Sigmoid colon (tissue), 7 donors: Measurements from ENCODE around the gene TSPYL2. TPM values are rescaled to one million over a fixed set of nuclear protein-coding genes. Genes with fewer than 3 reads are reported as not detected.

ENCODE experiments used
- DNase-seq: peaks from one replicate; pipeline ENCODE4 v3.0.0-alpha.2; 2019
- H3K27ac ChIP-seq, 4 donors: fragments of 200-600 bp; sonication (generic); one replicate each; pipeline ENCODE4 v1.5.1; 2016 to 2019; ENCODE audit warnings: mild to moderate bottlenecking in 1 of 4
- H3K27me3 ChIP-seq, 3 donors: fragments of 200-600 bp; sonication (generic); one replicate each; pipeline ENCODE4 v1.5.1; 2019; ENCODE audit warnings: mild to moderate bottlenecking in 1 of 3
- H3K36me3 ChIP-seq, 4 donors: fragments of 200-600 bp; sonication (generic); one replicate each; pipeline ENCODE4 v1.5.1; 2016 to 2019
- H3K4me1 ChIP-seq, 4 donors: fragments of 200-600 bp; sonication (generic); one replicate each; pipeline ENCODE4 v1.5.1; 2017 to 2019
- H3K4me3 ChIP-seq, 4 donors: fragments of 200-600 bp; sonication (generic); one replicate each; pipeline ENCODE4 v1.5.1; 2017 to 2019; ENCODE audit warnings: mild to moderate bottlenecking in 2 of 4, moderate library complexity in 1 of 4
- H3K9me3 ChIP-seq, 4 donors: fragments of 200-600 bp in 3 of 4; sonication (generic) in 3 of 4; one replicate each; pipeline versions ENCODE4 v1.5.1 to v1.6.1; 2013 to 2019
- EP300 ChIP-seq, 4 donors: sonication (generic); formaldehyde crosslinking; IDR thresholded peaks; one replicate each; pipeline ENCODE4 v1.6.1; 2017; ENCODE audit warnings: antibody characterized with exemption in 4 of 4
- POLR2A ChIP-seq, 2 donors: fragments of 450-650 bp; IDR thresholded peaks; one replicate each; pipeline ENCODE4 v1.6.1; 2016; ENCODE audit warnings: antibody characterized with exemption in 2 of 2, mild to moderate bottlenecking in 2 of 2, moderate library complexity in 2 of 2
- POLR2AphosphoS5 ChIP-seq, 4 donors: sonication (generic); formaldehyde crosslinking; IDR thresholded peaks; one replicate each; pipeline ENCODE4 v1.6.1; 2017; ENCODE audit warnings: antibody characterized with exemption in 4 of 4
- WGBS, 2 donors: extraction: QIAGEN DNeasy Blood & Tissue Kit; methylation state at CpG; one replicate each; pipeline ENCODE4 v1.1.7; 2013; 5-methylcytosine and 5-hydroxymethylcytosine counted together
- intact Hi-C: fragments of 100-400 bp; cut with DNase I; formaldehyde crosslinking; loops from one replicate; pipeline ENCODE4 v1.15.1; 2023
- polyA plus RNA-seq, 3 donors: library from polyadenylated mRNA; stranded (reverse); fragments of 200-250 nt; gene quantifications; one replicate each; pipeline ENCODE4 v1.2.3, GENCODE V29; 2013
- total RNA-seq, 4 donors: library from RNA; depleted of rRNA; stranded (reverse); fragments of >200 nt; gene quantifications; one replicate each; pipeline ENCODE4 v1.1.0, GENCODE V29; 2016
- TF ChIP-seq, protein P1 (sequence below), 4 experiments: fragments of 450-650 bp in 3 of 4; fragments of 200-600 bp in 1 of 4; IDR thresholded peaks; one replicate each; pipeline ENCODE4 v1.5.1; 2016 to 2019; ENCODE audit warnings: antibody characterized with exemption in 4 of 4, mild to moderate bottlenecking in 3 of 4, moderate library complexity in 2 of 4
- donor health status: healthy with polysubstance abuse.
- donor health status: Bipolar disorder and iron deficiency.
- donor health status: healthy.

The TSPYL2 gene
- total and polyA plus RNA-seq, 7 donors: 2.5 to 109 (median 50.3) TPM

DNA sequence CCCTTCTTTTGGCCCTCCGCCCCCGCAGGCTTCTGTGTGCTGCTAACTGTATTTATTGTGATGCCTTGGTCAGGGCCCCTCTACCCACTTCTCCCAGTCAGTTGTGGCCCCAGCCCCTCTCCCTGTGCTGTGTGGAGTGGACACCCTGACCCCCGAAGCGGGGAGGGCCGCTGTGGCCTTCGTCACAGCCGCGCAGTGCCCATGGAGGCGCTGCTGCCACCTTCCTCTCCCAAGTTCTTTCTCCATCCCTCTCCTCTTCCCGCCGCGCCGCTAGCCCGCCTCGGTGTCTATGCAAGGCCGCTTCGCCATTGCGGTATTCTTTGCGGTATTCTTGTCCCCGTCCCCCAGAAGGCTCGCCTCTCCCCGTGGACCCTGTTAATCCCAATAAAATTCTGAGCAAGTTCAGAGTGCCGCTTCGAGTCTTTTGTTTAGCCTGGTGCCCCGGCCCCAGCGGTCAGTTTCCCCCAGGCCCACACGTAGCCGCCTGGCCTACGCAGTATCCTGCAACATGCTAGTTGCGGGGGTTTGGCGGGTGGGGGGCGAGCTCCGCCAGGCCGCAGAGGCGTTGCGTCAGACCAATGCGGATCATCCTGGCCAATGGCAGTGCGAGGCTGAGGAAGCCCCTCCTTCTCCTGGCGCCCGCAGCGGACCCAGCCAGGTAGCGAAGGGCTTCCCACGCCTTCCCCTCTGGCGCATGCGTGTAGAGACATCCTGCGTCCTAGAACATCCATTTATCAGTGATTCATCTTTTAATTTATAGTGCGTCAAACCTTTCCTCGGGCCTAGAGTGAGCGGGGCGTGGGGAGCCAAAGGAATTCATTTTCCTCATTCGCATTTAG, 6.2 kb downstream of the TSPYL2 start:
- peak overlapping the region; percentile 16 to 86 (median 41) for H3K4me3 ChIP-seq
- peaks cover 0 to 44% (median 39%) of the 10 kb centered on the region in 4 donors for H3K4me1 ChIP-seq
- H3K9me3 ChIP-seq: no peaks in the 10 kb centered on the region
- peak; percentile 97 for DNase-seq
- TF ChIP-seq POLR2AphosphoS5 (IDR thresholded peaks at IDR 0.05): peak; percentile 74 to 85 (median 80)
- TF ChIP-seq, protein P1, sequence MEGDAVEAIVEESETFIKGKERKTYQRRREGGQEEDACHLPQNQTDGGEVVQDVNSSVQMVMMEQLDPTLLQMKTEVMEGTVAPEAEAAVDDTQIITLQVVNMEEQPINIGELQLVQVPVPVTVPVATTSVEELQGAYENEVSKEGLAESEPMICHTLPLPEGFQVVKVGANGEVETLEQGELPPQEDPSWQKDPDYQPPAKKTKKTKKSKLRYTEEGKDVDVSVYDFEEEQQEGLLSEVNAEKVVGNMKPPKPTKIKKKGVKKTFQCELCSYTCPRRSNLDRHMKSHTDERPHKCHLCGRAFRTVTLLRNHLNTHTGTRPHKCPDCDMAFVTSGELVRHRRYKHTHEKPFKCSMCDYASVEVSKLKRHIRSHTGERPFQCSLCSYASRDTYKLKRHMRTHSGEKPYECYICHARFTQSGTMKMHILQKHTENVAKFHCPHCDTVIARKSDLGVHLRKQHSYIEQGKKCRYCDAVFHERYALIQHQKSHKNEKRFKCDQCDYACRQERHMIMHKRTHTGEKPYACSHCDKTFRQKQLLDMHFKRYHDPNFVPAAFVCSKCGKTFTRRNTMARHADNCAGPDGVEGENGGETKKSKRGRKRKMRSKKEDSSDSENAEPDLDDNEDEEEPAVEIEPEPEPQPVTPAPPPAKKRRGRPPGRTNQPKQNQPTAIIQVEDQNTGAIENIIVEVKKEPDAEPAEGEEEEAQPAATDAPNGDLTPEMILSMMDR (IDR thresholded peaks at IDR 0.05): no peak
- no peak for TF ChIP-seq EP300 (IDR thresholded peaks at IDR 0.05)
- TF ChIP-seq POLR2A (IDR thresholded peaks at IDR 0.05): peak in 1 of 2 donors; percentile 28
- peak overlapping the region; percentile 92 to 97 (median 96) for H3K27ac ChIP-seq
- no peaks in the 10 kb centered on the region for H3K27me3 ChIP-seq
- 23 to 27% methylated on average over 51 of the region's 51 CpGs for WGBS, 2 donors
- intact Hi-C loops: no loop called here
- H3K36me3 ChIP-seq: peaks cover 0 to 34% (median 7%) of the 10 kb centered on the region in 4 donors

DNA sequence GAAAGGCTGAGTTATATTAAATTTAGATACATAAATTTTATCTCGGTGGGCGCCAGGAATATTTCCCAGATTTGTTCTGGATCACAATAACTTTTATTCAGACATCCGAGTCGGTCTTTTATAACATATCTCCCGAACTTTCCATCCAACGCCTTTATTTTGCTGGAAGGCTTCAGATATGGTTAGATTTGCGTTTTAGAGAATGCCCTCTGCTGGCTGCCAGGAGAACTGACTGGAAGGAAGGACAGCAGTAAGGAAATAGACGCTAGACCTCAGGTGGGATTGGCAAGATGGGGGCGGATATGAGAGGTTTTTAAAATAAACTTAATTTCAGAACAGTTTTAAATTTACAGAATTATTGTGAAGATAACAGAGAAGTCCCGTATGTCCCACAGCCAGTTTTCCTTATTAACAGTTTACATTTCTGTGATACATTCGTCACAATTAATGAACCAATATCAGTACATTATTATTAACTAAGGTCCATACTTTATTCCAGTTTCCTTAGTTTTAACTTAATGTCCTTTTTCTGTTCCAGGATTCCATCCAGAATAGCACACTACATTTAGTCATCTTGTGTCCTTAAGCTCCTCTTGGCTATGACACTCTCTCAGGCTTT, 7.2 kb downstream of the TSPYL2 start:
- WGBS, 2 donors: 10% methylated on average over 11 of the region's 11 CpGs
- Histone ChIP-seq H3K4me3 (peak overlapping the region in 3 of 4 donors; percentile 39 to 86 (median 43)), H3K36me3 (peaks cover 0 to 34% (median 7%) of the 10 kb centered on the region in 4 donors), H3K9me3 (no peaks in the 10 kb centered on the region), H3K27me3 (no peaks in the 10 kb centered on the region), H3K27ac (peak overlapping the region; percentile 92 to 97 (median 96)), H3K4me1 (peaks cover 0 to 40% (median 34%) of the 10 kb centered on the region in 4 donors)
- DNase-seq: peak; percentile 85
- TF ChIP-seq EP300 (IDR thresholded peaks at IDR 0.05): no peak
- TF ChIP-seq POLR2A (IDR thresholded peaks at IDR 0.05): no peak
- peak; percentile 6 to 54 (median 16) for TF ChIP-seq POLR2AphosphoS5 (IDR thresholded peaks at IDR 0.05)
- TF ChIP-seq, protein P1 (IDR thresholded peaks at IDR 0.05): peak; percentile 61 to 66 (median 63)
- intact Hi-C loops: loop anchor here (1.0 kb wide), 1 partner anchor 18 kb away; no protein-coding TSS in a partner anchor

DNA sequence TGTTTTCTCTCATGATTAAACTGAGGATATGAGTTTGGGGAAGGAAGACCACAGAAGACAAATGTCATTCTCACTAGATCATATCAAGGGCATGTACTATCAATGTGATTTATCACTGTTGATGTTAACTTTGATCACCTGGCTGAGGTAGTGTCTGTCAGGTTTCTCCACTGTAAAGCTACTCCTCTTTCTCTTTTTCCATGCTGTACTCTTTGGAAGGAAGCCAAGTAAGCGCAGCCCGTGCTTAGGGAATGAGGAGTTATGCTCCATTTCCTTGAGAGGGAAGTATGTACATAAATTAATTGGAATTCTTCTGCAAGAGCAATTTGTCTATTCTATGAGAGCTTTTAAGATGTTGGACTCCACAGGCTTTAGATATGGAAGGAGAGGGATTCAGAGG, 7.8 kb downstream of the TSPYL2 start:
- Histone ChIP-seq H3K4me1 (peaks cover 0 to 38% (median 29%) of the 10 kb centered on the region in 4 donors), H3K9me3 (no peaks in the 10 kb centered on the region), H3K27ac (no peak overlapping the region), H3K36me3 (peaks cover 0 to 28% (median 5%) of the 10 kb centered on the region in 4 donors), H3K4me3 (no peak overlapping the region), H3K27me3 (no peaks in the 10 kb centered on the region)
- intact Hi-C loops: loop anchor here (1.0 kb wide), 1 partner anchor 19 kb away; no protein-coding TSS in a partner anchor
- TF ChIP-seq POLR2A (IDR thresholded peaks at IDR 0.05) (no peak), POLR2AphosphoS5 (IDR thresholded peaks at IDR 0.05) (peak in 1 of 4 donors; percentile 35), EP300 (IDR thresholded peaks at IDR 0.05) (no peak)
- TF ChIP-seq, protein P1 (IDR thresholded peaks at IDR 0.05): no peak
- 20 to 70% methylated on average over 2 of the region's 2 CpGs for WGBS, 2 donors
- no peak for DNase-seq

DNA sequence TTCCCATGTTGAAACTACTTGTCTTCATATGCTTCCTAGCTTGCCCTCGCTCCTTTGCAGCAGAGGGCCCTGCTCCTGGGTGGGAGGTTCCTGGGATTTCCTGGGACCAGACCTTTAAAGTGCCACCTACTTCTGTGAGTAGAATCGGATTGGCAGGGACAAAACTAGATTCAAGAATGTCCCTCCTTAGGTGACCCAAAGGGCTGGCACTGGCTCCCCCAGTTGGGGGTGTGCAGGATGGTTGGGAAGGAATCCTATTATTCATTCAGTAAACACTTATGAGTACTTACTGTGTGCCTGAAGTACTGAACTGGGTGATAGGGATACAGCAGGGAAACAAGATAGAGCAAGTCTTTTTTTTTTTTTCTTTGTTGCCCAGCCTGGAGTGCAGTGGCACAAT, 9.2 kb downstream of the TSPYL2 start:
- WGBS, 2 donors: 96 to 99% methylated on average over 2 of the region's 2 CpGs
- H3K27me3 ChIP-seq: no peaks in the 10 kb centered on the region
- H3K9me3 ChIP-seq: no peaks in the 10 kb centered on the region
- TF ChIP-seq, protein P1 (IDR thresholded peaks at IDR 0.05): no peak
- TF ChIP-seq EP300 (IDR thresholded peaks at IDR 0.05) (no peak), POLR2AphosphoS5 (IDR thresholded peaks at IDR 0.05) (no peak), POLR2A (IDR thresholded peaks at IDR 0.05) (no peak)
- DNase-seq: no peak
- intact Hi-C loops: no loop called here
- H3K27ac ChIP-seq: no peak overlapping the region
- H3K36me3 ChIP-seq: peaks cover 0 to 14% (median 0%) of the 10 kb centered on the region in 4 donors
- H3K4me3 ChIP-seq: no peak overlapping the region
- peaks cover 0 to 29% (median 22%) of the 10 kb centered on the region in 4 donors for H3K4me1 ChIP-seq
